Activated CD8-positive, alpha-beta T cell treated with anti-CD3 and anti-CD28 coated beads for 36 hours (primary cell): ENCODE measurements around the gene BCL2L15. TPM values are rescaled to one million over a fixed set of nuclear protein-coding genes. Genes with fewer than 3 reads are reported as not detected.

ENCODE experiments used
- ATAC-seq: fragments of 200-7000 bp; cut with Tn5 transposase; one replicate; pipeline ENCODE4 v1.10.0; 2021; ENCODE audit warnings: mild to moderate bottlenecking, moderate library complexity
- CTCF ChIA-PET: fragments of 350-600 bp; sonication (Branson Sonifier 250); formaldehyde crosslinking; loops from one replicate; lab custom pipeline; 2021; ENCODE audit warnings: antibody characterized with exemption; lab: Charles Lee
- POLR2A ChIA-PET: fragments of 350-600 bp; sonication (Branson Sonifier 250); formaldehyde crosslinking; loops from one replicate; lab custom pipeline; 2021; ENCODE audit warnings: antibody characterized with exemption; lab: Charles Lee
- DNase-seq: peaks from one replicate; pipeline ENCODE4 v3.0.0-alpha.2; 2020
- H3K27ac Mint-ChIP-seq: one replicate; pipeline ENCODE4 v1.8.0; 2021; ENCODE audit warnings: mild to moderate bottlenecking, mixed read lengths
- H3K27me3 Mint-ChIP-seq: one replicate; pipeline ENCODE4 v1.8.0; 2021; ENCODE audit warnings: mixed read lengths
- H3K36me3 Mint-ChIP-seq: one replicate; pipeline ENCODE4 v1.8.0; 2021; ENCODE audit warnings: low read depth, mixed read lengths
- H3K4me1 Mint-ChIP-seq: one replicate; pipeline ENCODE4 v1.8.0; 2021; ENCODE audit warnings: low read depth, mixed read lengths
- H3K4me3 Mint-ChIP-seq: one replicate; pipeline ENCODE4 v1.8.0; 2021; ENCODE audit warnings: mild to moderate bottlenecking, moderate library complexity, mixed read lengths
- H3K9me3 Mint-ChIP-seq: one replicate; pipeline ENCODE4 v1.8.0; 2021; ENCODE audit warnings: mixed read lengths
- CTCF ChIP-seq: fragments of 200-600 bp; IDR thresholded peaks from one replicate; pipeline ENCODE4 v1.8.0; 2022; ENCODE audit warnings: antibody characterized with exemption, mild to moderate bottlenecking
- intact Hi-C: fragments of 100-400 bp; cut with micrococcal nuclease; formaldehyde crosslinking; loops from one replicate; pipeline ENCODE4 v1.10.0; 2022
- total RNA-seq, 2 experiments: library from RNA; stranded (reverse); gene quantifications; one replicate each; pipeline ENCODE4 v1.2.3, GENCODE V29; 2021

Gene BCL2L15
- total RNA-seq, result under 1 TPM; 0.40 to 0.61 TPM

- H3K9me3 Mint-ChIP-seq, result no peaks in the 10 kb centered on the region
- no peak within 1 kb of the TSS for H3K4me3 Mint-ChIP-seq
- no peak for TF ChIP-seq CTCF
- peaks cover 11% of the 10 kb centered on the region for H3K4me1 Mint-ChIP-seq
- ChIA-PET POLR2A (interaction anchor here (1.0 to 3.7 kb wide), 4 partner anchors 10 to 76 kb away, joined by 3 to 16 read pairs (median 3); partner anchors contain the start of genes AP4B1 and DCLRE1B), CTCF (interaction anchor here (0.6 to 1.3 kb wide), 5 partner anchors 9 to 18 kb away, joined by 3 to 4 read pairs (median 3); no protein-coding TSS in a partner anchor)
- ATAC-seq (no peak), DNase-seq (no peak)
- H3K36me3 Mint-ChIP-seq, result peaks cover 7% of the 10 kb centered on the region
- no peaks in the 10 kb centered on the region for H3K27me3 Mint-ChIP-seq
- intact Hi-C loops, result no loop called here
- H3K27ac Mint-ChIP-seq, result no peak within 1 kb of the TSS
Observed at GRCh38 chr1:113887402-113888175, at the start of gene BCL2L15. BCL2L15 (minus strand) TSS chr1:113887581; CDS start chr1:113887375, 206 bp downstream.

GRCh38 chr1:113937146-113937545 is 49.8 kb upstream of the BCL2L15 start:
- POLR2A ChIA-PET, result no interaction called here
- peaks cover 82% of the 10 kb centered on the region for H3K4me1 Mint-ChIP-seq
- H3K27me3 Mint-ChIP-seq, result no peaks in the 10 kb centered on the region
- peaks cover 43% of the 10 kb centered on the region for H3K36me3 Mint-ChIP-seq
- CTCF ChIA-PET, result no interaction called here
- H3K27ac Mint-ChIP-seq, result peak overlapping the region; percentile 82
- H3K9me3 Mint-ChIP-seq, result no peaks in the 10 kb centered on the region
- ATAC-seq (no peak), DNase-seq (no peak)
- intact Hi-C loops, result no loop called here
- TF ChIP-seq CTCF, result no peak
- no peak overlapping the region for H3K4me3 Mint-ChIP-seq

GRCh38 chr1:113935970-113936369 is 48.6 kb upstream of the BCL2L15 start:
- peaks cover 35% of the 10 kb centered on the region for H3K36me3 Mint-ChIP-seq
- intact Hi-C loops, result no loop called here
- peak; percentile 24 for ATAC-seq
- H3K9me3 Mint-ChIP-seq, result no peaks in the 10 kb centered on the region
- H3K4me3 Mint-ChIP-seq, result no peak overlapping the region
- CTCF ChIA-PET, result interaction anchor here (1.2 to 1.4 kb wide), 2 partner anchors 16 to 28 kb away, joined by 4 read pairs; no protein-coding TSS in a partner anchor
- TF ChIP-seq CTCF, result no peak
- no peaks in the 10 kb centered on the region for H3K27me3 Mint-ChIP-seq
- peak; percentile 45 for DNase-seq
- H3K4me1 Mint-ChIP-seq, result peaks cover 79% of the 10 kb centered on the region
- POLR2A ChIA-PET, result interaction anchor here (0.8 to 2.4 kb wide), 5 partner anchors 16 to 124 kb away, joined by 3 to 10 read pairs (median 5); partner anchors contain the start of genes AP4B1, DCLRE1B and RSBN1
- H3K27ac Mint-ChIP-seq, result peak overlapping the region; percentile 60

GRCh38 chr1:113935176-113935575 is 47.8 kb upstream of the BCL2L15 start:
- no peak for DNase-seq
- no peaks in the 10 kb centered on the region for H3K27me3 Mint-ChIP-seq
- H3K9me3 Mint-ChIP-seq, result no peaks in the 10 kb centered on the region
- no peak for TF ChIP-seq CTCF
- CTCF ChIA-PET, result interaction anchor here (1.2 to 2.2 kb wide), 3 partner anchors 10 to 28 kb away, joined by 4 read pairs; no protein-coding TSS in a partner anchor
- H3K27ac Mint-ChIP-seq, result peak overlapping the region; percentile 60
- H3K4me1 Mint-ChIP-seq, result peaks cover 73% of the 10 kb centered on the region
- peaks cover 27% of the 10 kb centered on the region for H3K36me3 Mint-ChIP-seq
- intact Hi-C loops, result no loop called here
- ATAC-seq, result no peak
- POLR2A ChIA-PET, result interaction anchor here (0.6 to 2.4 kb wide), 6 partner anchors 16 to 123 kb away, joined by 3 to 10 read pairs (median 4); partner anchors contain the start of genes AP4B1, DCLRE1B and RSBN1
- no peak overlapping the region for H3K4me3 Mint-ChIP-seq
